Dendritic cell treated with granulocyte-macrophage colony-stimulating factor and Interleukin-4, amounts not matched to agents 40 ng/mL and 50 ng/mL, for 4 days (primary cell): ENCODE measurements around the gene NT5C1B.

Experiments
- H3K27ac Mint-ChIP-seq: one replicate; pipeline ENCODE4 v1.8.0; 2022; ENCODE audit warnings: mild to moderate bottlenecking, mixed read lengths
- H3K27me3 Mint-ChIP-seq: one replicate; pipeline ENCODE4 v1.8.0; 2022; ENCODE audit warnings: mild to moderate bottlenecking, mixed read lengths
- H3K36me3 Mint-ChIP-seq: one replicate; pipeline ENCODE4 v1.8.0; 2022; ENCODE audit warnings: low read depth, mixed read lengths
- H3K4me1 Mint-ChIP-seq: one replicate; pipeline ENCODE4 v1.8.0; 2022; ENCODE audit warnings: low read depth, mixed read lengths
- H3K4me3 Mint-ChIP-seq: one replicate; pipeline ENCODE4 v1.8.0; 2022; ENCODE audit warnings: mild to moderate bottlenecking, moderate library complexity, mixed read lengths
- H3K9me3 Mint-ChIP-seq: one replicate; pipeline ENCODE4 v1.8.0; 2022; ENCODE audit warnings: mixed read lengths
- intact Hi-C: fragments of 100-400 bp; cut with micrococcal nuclease; formaldehyde crosslinking; loops from one replicate; pipeline ENCODE4 v1.15.0; 2022

NT5C1B gene

DNA sequence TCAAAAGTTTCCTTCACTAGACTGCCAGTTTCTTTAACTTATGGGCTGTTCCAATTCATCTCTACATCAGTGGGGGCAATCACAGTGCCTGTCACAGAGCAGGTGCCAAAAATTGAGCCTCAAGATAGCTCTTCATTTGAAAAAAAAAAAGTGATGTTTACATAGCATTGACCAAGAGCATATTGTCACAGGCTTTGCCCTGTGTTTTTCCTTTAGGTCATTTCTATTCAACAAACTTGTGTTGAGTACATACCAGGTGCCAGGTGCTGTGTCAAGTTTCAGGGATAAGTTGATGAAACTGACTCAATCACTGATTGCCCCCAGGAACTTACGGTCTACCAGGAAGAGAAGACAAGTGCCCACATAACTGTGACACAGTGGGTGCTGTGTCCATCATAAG is 22.2 kb upstream of the NT5C1B start:
- H3K4me3 Mint-ChIP-seq = no peak overlapping the region
- H3K4me1 Mint-ChIP-seq = no peaks in the 10 kb centered on the region

DNA sequence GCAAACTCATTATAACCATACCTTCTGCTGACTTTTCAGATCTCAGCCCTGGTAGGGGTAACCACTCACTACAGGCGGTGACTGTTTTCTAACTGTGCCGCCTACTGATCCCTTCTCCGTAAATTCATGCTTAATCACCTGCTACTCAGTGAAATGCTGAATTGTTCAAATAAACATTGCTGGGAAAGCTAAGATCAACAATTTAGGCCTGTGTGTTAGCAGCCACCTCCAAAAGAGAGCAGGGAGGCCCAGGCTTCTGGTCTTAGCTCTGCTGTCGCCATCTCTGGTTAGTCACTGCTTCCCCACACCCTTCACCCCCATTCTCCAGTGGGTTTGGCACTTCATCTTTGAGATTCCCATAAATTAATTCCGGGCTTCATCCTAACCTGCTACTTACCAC is 21.8 kb upstream of the NT5C1B start:
- intact Hi-C loops = no loop called here
- Mint-ChIP-seq H3K4me1 (no peaks in the 10 kb centered on the region), H3K9me3 (no peaks in the 10 kb centered on the region), H3K36me3 (no peaks in the 10 kb centered on the region), H3K27ac (no peak overlapping the region), H3K27me3 (no peaks in the 10 kb centered on the region), H3K4me3 (no peak overlapping the region)

More for the DNA sequence above, 22.2 kb upstream of the NT5C1B start:
- Mint-ChIP-seq H3K27ac (no peak overlapping the region), H3K36me3 (no peaks in the 10 kb centered on the region), H3K9me3 (no peaks in the 10 kb centered on the region), H3K27me3 (no peaks in the 10 kb centered on the region)
- intact Hi-C loops = no loop called here

GRCh38 chr2:18610651-18611050 is 21.3 kb upstream of the NT5C1B start:
- no peaks in the 10 kb centered on the region for H3K36me3 Mint-ChIP-seq
- H3K4me1 Mint-ChIP-seq = no peaks in the 10 kb centered on the region
- H3K9me3 Mint-ChIP-seq = no peaks in the 10 kb centered on the region
- no peak overlapping the region for H3K27ac Mint-ChIP-seq
- no peaks in the 10 kb centered on the region for H3K27me3 Mint-ChIP-seq
- intact Hi-C loops = no loop called here
- no peak overlapping the region for H3K4me3 Mint-ChIP-seq

DNA sequence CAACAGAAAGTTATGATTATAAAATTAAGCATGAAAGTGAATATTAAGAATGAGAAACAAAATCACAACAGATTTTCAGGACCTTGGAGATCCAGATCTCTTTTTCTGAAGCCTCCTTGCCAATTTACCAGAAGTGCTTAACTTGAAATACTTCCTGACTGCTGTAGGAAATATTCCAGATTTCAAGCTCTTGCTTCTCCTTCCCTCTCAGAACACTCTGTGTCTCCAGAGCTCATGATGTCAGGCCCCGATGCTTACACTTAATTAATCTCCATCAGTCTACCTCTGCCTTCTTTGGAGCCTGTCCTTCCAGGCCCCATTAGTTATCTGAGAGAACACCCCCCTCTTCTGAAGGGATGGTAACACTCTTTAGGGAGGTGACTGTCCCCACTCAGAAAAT is 20.7 kb upstream of the NT5C1B start:
- intact Hi-C loops = no loop called here
- Mint-ChIP-seq H3K27me3 (no peaks in the 10 kb centered on the region), H3K4me3 (no peak overlapping the region), H3K9me3 (no peaks in the 10 kb centered on the region), H3K36me3 (no peaks in the 10 kb centered on the region), H3K4me1 (no peaks in the 10 kb centered on the region), H3K27ac (no peak overlapping the region)

- Mint-ChIP-seq H3K4me1 (no peaks in the 10 kb centered on the region), H3K9me3 (no peaks in the 10 kb centered on the region), H3K36me3 (no peaks in the 10 kb centered on the region), H3K4me3 (no peak overlapping the region), H3K27me3 (no peaks in the 10 kb centered on the region), H3K27ac (no peak overlapping the region)
- intact Hi-C loops = no loop called here
These were observed 15.7 kb upstream of the NT5C1B start for GRCh38 chr2:18605115-18605514.

DNA sequence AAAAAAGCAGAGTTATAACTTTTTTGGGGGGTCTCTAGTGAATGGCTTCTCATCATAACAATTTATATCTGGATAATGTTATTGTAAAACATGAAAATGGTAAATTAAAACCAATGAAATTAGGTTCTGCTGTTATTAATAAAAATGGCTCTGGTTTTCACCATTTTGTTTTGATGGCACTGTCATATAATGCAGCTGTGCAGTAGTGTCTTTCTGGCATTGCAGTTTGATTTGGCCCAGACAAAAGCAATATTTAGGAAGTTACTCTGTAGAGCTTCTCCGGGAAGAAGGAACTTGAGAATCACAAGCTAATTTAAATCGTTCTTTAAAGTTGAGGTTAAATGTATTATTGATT is 15.1 kb upstream of the NT5C1B start:
- H3K9me3 Mint-ChIP-seq = no peaks in the 10 kb centered on the region
- H3K4me1 Mint-ChIP-seq = no peaks in the 10 kb centered on the region
- H3K27me3 Mint-ChIP-seq = no peaks in the 10 kb centered on the region
- no peak overlapping the region for H3K4me3 Mint-ChIP-seq
- H3K36me3 Mint-ChIP-seq = no peaks in the 10 kb centered on the region
- intact Hi-C loops = no loop called here
- no peak overlapping the region for H3K27ac Mint-ChIP-seq

- no peaks in the 10 kb centered on the region for H3K27me3 Mint-ChIP-seq
- H3K4me3 Mint-ChIP-seq = no peak overlapping the region
- intact Hi-C loops = no loop called here
- H3K4me1 Mint-ChIP-seq = no peaks in the 10 kb centered on the region
- no peak overlapping the region for H3K27ac Mint-ChIP-seq
- no peaks in the 10 kb centered on the region for H3K9me3 Mint-ChIP-seq
- no peaks in the 10 kb centered on the region for H3K36me3 Mint-ChIP-seq
These were observed 14.6 kb upstream of the NT5C1B start for GRCh38 chr2:18603854-18604530.

DNA sequence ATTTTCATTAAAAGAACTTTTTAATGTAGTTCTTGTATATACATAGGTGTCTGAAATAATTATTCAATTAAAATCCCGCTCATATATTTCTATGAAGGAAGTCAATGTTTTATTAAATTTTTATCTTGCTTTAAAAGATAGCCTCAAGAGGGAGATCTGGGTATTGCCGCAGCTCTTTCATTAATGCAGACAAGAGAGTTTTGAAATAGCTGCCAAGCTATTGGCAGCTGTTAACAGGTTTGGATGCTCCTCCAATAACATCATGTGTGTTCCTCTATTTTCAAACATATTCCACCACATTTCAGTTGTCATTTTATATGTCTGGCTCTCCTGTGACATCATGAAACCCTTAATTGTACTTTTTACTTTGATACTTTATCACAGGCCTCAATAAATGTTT is 12.9 kb upstream of the NT5C1B start:
- Mint-ChIP-seq H3K9me3 (no peaks in the 10 kb centered on the region), H3K36me3 (no peaks in the 10 kb centered on the region), H3K27ac (no peak overlapping the region), H3K4me3 (no peak overlapping the region), H3K27me3 (no peaks in the 10 kb centered on the region), H3K4me1 (no peaks in the 10 kb centered on the region)
- intact Hi-C loops = no loop called here

DNA sequence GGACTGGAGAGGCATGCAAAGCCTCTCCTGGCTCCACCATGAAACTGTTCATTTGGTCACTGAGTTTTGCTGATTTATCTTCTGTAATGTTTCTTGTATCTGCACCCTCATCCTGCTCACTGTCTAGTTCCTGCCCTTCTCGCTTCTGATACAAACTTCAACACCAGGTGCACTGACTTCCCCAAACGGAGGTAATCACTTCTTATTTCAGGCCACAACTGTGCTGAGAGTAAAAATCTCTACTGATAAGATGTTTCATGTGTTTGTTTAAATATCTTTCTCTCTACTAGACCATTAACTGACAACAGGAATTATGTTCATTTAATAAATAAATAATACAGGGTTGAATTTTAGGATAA is 10.9 kb upstream of the NT5C1B start:
- no peaks in the 10 kb centered on the region for H3K4me1 Mint-ChIP-seq
- intact Hi-C loops = no loop called here
- H3K4me3 Mint-ChIP-seq = no peak overlapping the region
- no peak overlapping the region for H3K27ac Mint-ChIP-seq
- no peaks in the 10 kb centered on the region for H3K27me3 Mint-ChIP-seq
- H3K9me3 Mint-ChIP-seq = no peaks in the 10 kb centered on the region
- H3K36me3 Mint-ChIP-seq = no peaks in the 10 kb centered on the region

DNA sequence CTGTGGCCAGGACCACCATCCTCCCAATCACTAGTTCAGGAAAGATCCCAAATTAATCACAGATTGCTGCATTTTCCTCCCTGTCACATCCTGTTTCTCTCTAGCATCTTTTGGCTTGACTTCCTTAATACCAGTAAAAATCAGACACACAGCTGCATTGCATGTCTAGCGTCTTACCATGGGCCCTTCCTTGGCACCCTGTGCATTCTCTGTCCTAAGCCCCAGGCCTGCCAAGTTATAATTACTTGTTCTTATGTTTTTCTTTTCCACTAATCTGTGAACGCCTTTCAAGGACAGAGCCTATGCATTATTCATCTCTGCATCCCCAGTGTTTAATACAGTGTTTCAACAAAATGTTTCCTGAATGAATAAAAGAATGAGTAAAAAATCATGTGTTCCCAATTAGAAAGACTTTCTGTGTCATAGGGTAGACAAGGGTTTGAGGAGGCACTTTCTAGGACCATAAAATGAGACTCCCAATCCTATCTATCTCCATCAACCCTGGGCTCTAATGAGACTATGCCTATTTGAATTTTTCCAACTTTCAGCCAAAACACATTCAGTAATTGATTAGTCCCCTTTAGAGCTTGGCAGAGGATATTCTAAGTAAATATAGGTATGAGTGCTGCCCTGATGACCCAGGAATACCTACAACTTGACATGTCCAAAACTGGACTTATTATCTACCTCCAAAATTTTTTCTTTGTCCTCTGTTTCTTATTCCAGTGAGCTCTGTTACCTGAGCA is 10.3 kb upstream of the NT5C1B start:
- H3K27me3 Mint-ChIP-seq = no peaks in the 10 kb centered on the region
- H3K27ac Mint-ChIP-seq = no peak overlapping the region
- intact Hi-C loops = no loop called here
- no peaks in the 10 kb centered on the region for H3K9me3 Mint-ChIP-seq
- H3K36me3 Mint-ChIP-seq = no peaks in the 10 kb centered on the region
- no peak overlapping the region for H3K4me3 Mint-ChIP-seq
- no peaks in the 10 kb centered on the region for H3K4me1 Mint-ChIP-seq

DNA sequence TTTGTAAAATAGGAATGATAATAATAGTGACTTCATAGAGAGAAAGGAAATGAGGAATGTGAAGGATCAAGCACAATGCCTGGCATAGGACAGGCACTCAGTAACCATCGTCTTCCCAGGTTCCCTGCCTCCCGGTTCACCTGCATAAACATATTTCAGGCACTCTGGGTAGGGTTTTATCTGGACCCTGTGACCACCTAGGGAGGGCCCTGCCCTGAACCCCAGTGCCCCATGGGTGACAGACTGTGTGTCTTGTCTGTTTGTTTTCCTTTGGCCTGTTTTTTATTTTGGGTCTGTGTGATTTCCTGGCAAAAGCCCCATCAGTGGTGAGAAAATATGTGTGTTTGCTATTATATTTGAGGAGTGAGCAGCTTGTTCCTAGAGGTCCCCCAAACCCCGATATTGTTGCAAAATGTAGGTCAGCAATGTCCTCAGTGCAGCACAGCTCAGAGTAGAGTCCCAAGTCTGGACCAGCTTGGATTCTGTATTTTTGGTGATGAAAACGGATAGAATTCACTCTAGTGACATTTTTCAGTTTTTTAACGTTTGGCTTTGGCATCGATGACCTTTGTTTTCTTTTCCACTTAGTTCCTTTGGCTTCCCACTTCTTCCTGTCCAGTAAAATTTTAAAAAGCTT is 9.6 kb upstream of the NT5C1B start:
- Mint-ChIP-seq H3K9me3 (no peaks in the 10 kb centered on the region), H3K4me3 (no peak overlapping the region), H3K27me3 (no peaks in the 10 kb centered on the region), H3K27ac (no peak overlapping the region), H3K4me1 (no peaks in the 10 kb centered on the region), H3K36me3 (no peaks in the 10 kb centered on the region)
- intact Hi-C loops = no loop called here

DNA sequence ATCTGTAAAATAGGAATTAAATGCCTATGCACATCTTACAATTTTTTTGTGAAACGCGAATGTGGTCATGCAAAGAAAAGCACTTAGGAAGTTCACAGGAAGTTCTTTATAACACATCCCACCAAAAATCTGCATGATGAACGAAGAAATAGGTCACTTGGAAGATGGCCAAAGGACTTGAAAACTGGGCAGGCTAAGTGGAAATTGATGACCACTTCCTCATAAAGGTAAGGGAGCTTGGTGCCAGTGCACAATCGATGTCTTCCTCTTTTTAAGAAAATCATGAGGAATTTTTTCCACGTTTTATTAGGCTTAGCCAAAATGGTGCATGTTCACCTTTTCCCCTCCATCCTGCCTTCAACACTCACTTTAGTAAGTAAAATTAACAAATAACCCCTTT is 8.2 kb upstream of the NT5C1B start:
- H3K27me3 Mint-ChIP-seq = no peaks in the 10 kb centered on the region
- H3K36me3 Mint-ChIP-seq = no peaks in the 10 kb centered on the region
- no peaks in the 10 kb centered on the region for H3K4me1 Mint-ChIP-seq
- no peak overlapping the region for H3K27ac Mint-ChIP-seq
- H3K9me3 Mint-ChIP-seq = no peaks in the 10 kb centered on the region
- intact Hi-C loops = no loop called here
- H3K4me3 Mint-ChIP-seq = no peak overlapping the region

DNA sequence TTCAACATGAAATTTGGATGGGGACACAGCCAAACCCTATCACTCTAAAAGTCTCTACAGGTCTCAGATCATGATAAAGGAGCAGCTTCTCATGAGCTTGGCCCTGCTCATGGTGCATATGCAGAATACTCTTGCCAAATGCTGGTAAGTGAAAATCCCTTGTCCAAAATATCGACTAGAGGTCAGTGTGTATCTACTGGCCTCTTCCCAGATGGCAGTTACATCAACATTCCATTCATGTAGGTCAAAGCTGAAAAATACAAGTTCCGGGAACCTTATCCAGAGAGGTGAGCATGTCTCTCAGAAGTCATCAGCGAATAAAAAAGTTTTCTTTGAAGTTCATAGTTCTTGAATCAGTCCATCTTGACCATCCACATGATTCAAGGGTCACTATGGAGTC is 7.6 kb upstream of the NT5C1B start:
- H3K4me3 Mint-ChIP-seq = no peak overlapping the region
- H3K36me3 Mint-ChIP-seq = no peaks in the 10 kb centered on the region
- H3K27ac Mint-ChIP-seq = no peak overlapping the region
- no peaks in the 10 kb centered on the region for H3K27me3 Mint-ChIP-seq
- no peaks in the 10 kb centered on the region for H3K4me1 Mint-ChIP-seq
- intact Hi-C loops = no loop called here
- H3K9me3 Mint-ChIP-seq = no peaks in the 10 kb centered on the region

- Mint-ChIP-seq H3K4me3 (no peak overlapping the region), H3K36me3 (no peaks in the 10 kb centered on the region), H3K4me1 (no peaks in the 10 kb centered on the region), H3K27me3 (no peaks in the 10 kb centered on the region), H3K27ac (no peak overlapping the region), H3K9me3 (peaks cover 9% of the 10 kb centered on the region)
- intact Hi-C loops = no loop called here
These were observed 4.1 kb upstream of the NT5C1B start for GRCh38 chr2:18593496-18593895.

GRCh38 chr2:18592372-18592771 is 3.0 kb upstream of the NT5C1B start:
- Mint-ChIP-seq H3K4me3 (no peak overlapping the region), H3K4me1 (no peaks in the 10 kb centered on the region), H3K36me3 (no peaks in the 10 kb centered on the region), H3K27ac (no peak overlapping the region), H3K9me3 (peaks cover 9% of the 10 kb centered on the region), H3K27me3 (no peaks in the 10 kb centered on the region)
- intact Hi-C loops = no loop called here
